GM12878 (cell line): ENCODE data around the gene EIF5A. TPM values are rescaled to one million over a fixed set of nuclear protein-coding genes. Genes with fewer than 3 reads are reported as not detected.

ENCODE experiments used
- ATAC-seq: fragments of 200-7000 bp; cut with Tn5 transposase; 3 replicates; pipeline ENCODE4 v1.9.1; 2020; ENCODE audit warnings: mild to moderate bottlenecking, moderate library complexity
- BruUV-seq: library from RNA; stranded (reverse); fragments of 400-500 nt; replicated peaks from 2 replicates; lab custom pipeline; 2021; lab: Mats Ljungman, UMichigan
- CTCF ChIA-PET: fragments of 300-600 bp; sonication (Branson Sonifier 250); formaldehyde crosslinking; extraction: SDS; loops from one replicate; lab custom pipeline; 2021; ENCODE audit warnings: inconsistent platforms; lab: Yijun Ruan, JAX
- POLR2A ChIA-PET: fragments of 350-600 bp; formaldehyde crosslinking; extraction: SDS; loops from one replicate; lab custom pipeline; 2021; ENCODE audit warnings: inconsistent platforms; lab: Charles Lee
- RAD21 ChIA-PET: fragments of 300-600 bp; sonication (Branson Sonifier 250); formaldehyde crosslinking; loops from one replicate; lab custom pipeline; 2023; ENCODE audit warnings: antibody characterized with exemption; ENCODE audit not compliant: unreplicated experiment; lab: Charles Lee
- SMC1A ChIA-PET: fragments of 300-600 bp; sonication (Branson Sonifier 250); formaldehyde crosslinking; loops from one replicate; lab custom pipeline; 2023; ENCODE audit not compliant: unreplicated experiment, uncharacterized antibody; lab: Charles Lee
- DNase-seq: peaks from one replicate; pipeline ENCODE4 v3.0.0-alpha.2; 2011; ENCODE audit warnings: low read depth, low spot score
- FAIRE-seq: peaks from 3 replicates; lab custom pipeline; 2011; peaks lifted over from hg19 to GRCh38; lab: Jason Lieb, UNC
- H2AFZ ChIP-seq: 2 replicates; pipeline ENCODE4 v1.6.0; 2011; ENCODE audit warnings: low read depth, low read length, control low read depth; ENCODE audit not compliant: control insufficient read depth
- H3K27ac ChIP-seq: 2 replicates; pipeline ENCODE4 v1.5.1; 2011; ENCODE audit warnings: control low read depth; ENCODE audit not compliant: control insufficient read depth, insufficient read depth
- H3K27me3 ChIP-seq, 2 experiments: replicated peaks in 1 of 2; 2 replicates each; pipeline versions ENCODE4 v1.6.0 to v1.6.1; 2011; ENCODE audit warnings: low read length in 1 of 2; ENCODE audit not compliant: control insufficient read depth in 2 of 2, insufficient read depth in 2 of 2
- H3K36me3 ChIP-seq, 2 experiments: 2 replicates each; pipeline ENCODE4 v1.5.1; 2011; ENCODE audit warnings: low read length in 1 of 2; ENCODE audit not compliant: control insufficient read depth in 2 of 2, insufficient read depth in 2 of 2
- H3K4me1 ChIP-seq: 2 replicates; pipeline ENCODE4 v1.6.1; 2011; ENCODE audit warnings: mild to moderate bottlenecking, low read length, moderate library complexity, mixed read lengths; ENCODE audit not compliant: control insufficient read depth, insufficient read depth
- H3K4me2 ChIP-seq: 2 replicates; pipeline ENCODE4 v1.6.0; 2011; ENCODE audit warnings: control low read depth; ENCODE audit not compliant: control insufficient read depth, insufficient read depth
- H3K4me3 ChIP-seq: fragments of 200-600 bp; sonication (generic); 2 replicates; pipeline ENCODE4 v1.5.1; 2016
- H3K79me2 ChIP-seq: 2 replicates; pipeline ENCODE4 v1.6.0; 2011; ENCODE audit warnings: low read length; ENCODE audit not compliant: control insufficient read depth, insufficient read depth
- H3K9ac ChIP-seq: 2 replicates; pipeline ENCODE4 v1.8.0; 2011; ENCODE audit warnings: low read length, control low read depth, mixed read lengths; ENCODE audit not compliant: control insufficient read depth, insufficient read depth
- H3K9me3 ChIP-seq: replicated peaks from 3 replicates; pipeline ENCODE4 v1.5.1; 2011; ENCODE audit warnings: mild to moderate bottlenecking, low read length; ENCODE audit not compliant: control insufficient read depth, insufficient read depth
- H4K20me1 ChIP-seq: 2 replicates; pipeline ENCODE4 v1.6.0; 2011; ENCODE audit not compliant: control insufficient read depth, insufficient read depth
- MXI1 ChIP-seq: fragments of 150-350 bp; IDR thresholded peaks from 2 replicates; pipeline ENCODE4 v1.6.1; 2011; ENCODE audit warnings: low read depth, mild to moderate bottlenecking, inconsistent platforms, low read length, improper control_type of control experiment
- POLR2A ChIP-seq: IDR thresholded peaks from 2 replicates; pipeline ENCODE4 v1.6.1; 2011; ENCODE audit warnings: low read depth, mild to moderate bottlenecking, low read length
- SUPT20H ChIP-seq: IDR thresholded peaks from 2 replicates; pipeline ENCODE4 v1.6.1; 2011; ENCODE audit warnings: low read depth, mild to moderate bottlenecking, low read length, moderate library complexity, borderline replicate concordance; ENCODE audit not compliant: control insufficient read depth
- ZNF207 ChIP-seq: fragments of 450-650 bp; IDR thresholded peaks from 2 replicates; pipeline ENCODE4 v1.6.1; 2014; ENCODE audit warnings: antibody characterized with exemption, mild to moderate bottlenecking, borderline replicate concordance
- WGBS: methylation state at CpG from one replicate; pipeline ENCODE4 v1.1.6; 2016; ENCODE audit warnings: low lambda C conversion rate; ENCODE audit not compliant: insufficient replicate concordance, insufficient coverage; ENCODE audit errors: missing lambda C conversion rate; 5-methylcytosine and 5-hydroxymethylcytosine counted together
- in situ Hi-C: fragments of 300-500 bp; cut with MboI; formaldehyde crosslinking; loops from 9 replicates; pipeline ENCODE4 v1.14.3; 2018; ENCODE audit warnings: mixed read lengths
- intact Hi-C: fragments of 100-400 bp; cut with micrococcal nuclease; formaldehyde crosslinking; loops from one replicate; pipeline ENCODE4 v1.14.2; 2022; ENCODE audit not compliant: unreplicated experiment
- polyA plus RNA-seq, 11 experiments: library from polyadenylated mRNA; depleted of rRNA in 4 of 11; unstranded in 6 of 11; stranded (reverse) in 5 of 11; fragments of >200 nt; fragmentation: Nextera tagmentation in 4 of 11; fragmentation: Illumina TruSeq in 1 of 11; extraction: Ambion mirVana in 4 of 11; extraction: Trizol in 1 of 11; gene quantifications; 1 replicate in 1 of 11; 2 replicates in 10 of 11; pipeline versions ENCODE4 v1.2.1 to v1.2.3, GENCODE V29; 2011 to 2016; ENCODE audit warnings: inconsistent platforms in 2 of 11, missing spikeins in 2 of 11, low read depth in 1 of 11
- total RNA-seq, 4 experiments: library from RNA; depleted of rRNA in 3 of 4; stranded (reverse); fragments of >200 nt in 3 of 4; fragmentation: Illumina TruSeq in 1 of 4; extraction: Trizol in 1 of 4; gene quantifications; 2 replicates each; pipeline versions ENCODE4 v1.2.1 to v1.2.3, GENCODE V29; 2013 to 2021
- TF ChIP-seq, protein P1 (sequence below): fragments of 450-650 bp; IDR thresholded peaks from 2 replicates; pipeline ENCODE4 v1.6.1; 2017; ENCODE audit warnings: mild to moderate bottlenecking, moderate library complexity
- TF ChIP-seq, protein P2 (sequence below): IDR thresholded peaks from 2 replicates; pipeline ENCODE4 v1.6.1; 2012; ENCODE audit warnings: mild to moderate bottlenecking, low read depth, low read length

Gene EIF5A
- total and polyA plus RNA-seq, 10 of the 15 experiments (the other 5 are each of a cell fraction or from before 2014, with no cell fraction given) = 26.5 to 1,792 (median 944) TPM

DNA sequence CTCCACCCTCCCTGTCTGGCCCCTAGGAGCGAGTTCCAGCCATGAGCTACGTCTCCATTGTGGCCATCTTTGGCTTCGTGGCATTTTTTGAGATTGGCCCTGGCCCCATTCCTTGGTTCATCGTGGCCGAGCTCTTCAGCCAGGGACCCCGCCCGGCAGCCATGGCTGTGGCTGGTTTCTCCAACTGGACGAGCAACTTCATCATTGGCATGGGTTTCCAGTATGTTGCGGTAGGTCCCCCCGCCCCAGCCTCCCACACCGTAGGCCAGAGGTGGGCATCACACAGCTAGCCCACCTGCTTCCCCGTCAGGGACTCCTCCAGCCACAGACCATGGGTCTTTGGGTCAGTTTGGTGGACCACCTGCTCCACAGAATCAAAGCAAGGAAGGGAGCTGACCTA is 21.7 kb upstream of the EIF5A start:
- SMC1A ChIA-PET = interaction anchor here (0.6 to 2.0 kb wide), 2 partner anchors 11 to 19 kb away, joined by 3 to 12 read pairs; no protein-coding TSS in a partner anchor
- in situ Hi-C loops = no loop called here

DNA sequence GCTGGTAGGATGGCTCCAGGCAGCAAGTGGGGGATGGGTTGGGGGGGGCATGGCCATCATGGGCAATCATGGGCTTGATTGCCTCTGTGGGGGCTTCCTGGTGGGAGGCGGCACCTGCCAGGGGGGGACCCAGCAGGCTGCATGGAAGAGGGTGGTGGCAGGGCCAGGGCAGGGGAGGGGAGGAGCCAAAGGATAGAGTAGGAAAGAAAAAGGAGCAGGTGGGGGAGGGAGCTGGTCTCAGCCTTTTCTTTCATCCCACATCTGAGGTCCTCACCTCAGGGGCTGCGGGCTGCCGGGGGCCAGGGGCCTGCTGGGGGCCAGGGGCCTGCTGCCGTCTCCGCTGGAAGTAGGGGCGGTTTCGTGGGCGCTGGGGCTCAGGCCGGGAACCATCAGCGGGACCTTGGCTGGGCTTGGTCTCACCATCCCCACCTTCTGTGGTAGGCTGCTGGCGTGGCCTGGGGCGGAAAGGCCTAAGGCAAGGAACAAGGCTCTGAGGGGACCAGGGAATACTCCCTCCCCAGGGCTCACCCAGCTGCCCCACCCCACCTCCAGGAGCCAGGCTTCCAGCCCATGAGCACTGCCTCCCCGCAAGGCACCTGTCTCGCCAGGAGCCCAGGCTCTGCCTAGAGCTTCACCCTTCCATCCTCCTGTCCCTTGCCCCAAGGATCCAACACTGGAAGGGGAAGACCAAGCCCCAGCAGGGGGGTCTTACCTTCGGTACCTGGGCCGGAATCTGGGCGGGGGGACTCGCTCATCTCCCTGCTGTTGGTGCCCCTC is 18.0 kb upstream of the EIF5A start:
- Histone ChIP-seq H2AFZ (no peak overlapping the region), H3K27me3 (peaks cover 3 to 6% of the 10 kb centered on the region in 2 experiments), H3K9ac (no peak overlapping the region), H3K36me3 (no peaks in the 10 kb centered on the region), H3K4me2 (no peak overlapping the region), H3K4me1 (no peaks in the 10 kb centered on the region), H3K4me3 (no peak overlapping the region), H3K27ac (no peak overlapping the region), H3K79me2 (no peaks in the 10 kb centered on the region), H4K20me1 (no peaks in the 10 kb centered on the region; the same call in 1 of the 2 replicates), H3K9me3 (no peaks in the 10 kb centered on the region)
- ChIA-PET RAD21 (interaction anchor here (0.6 kb wide), 1 partner anchor 226 kb away, joined by 3 read pairs; no protein-coding TSS in a partner anchor), CTCF (interaction anchor here (1.1 to 1.5 kb wide), 2 partner anchors 9 to 23 kb away, joined by 3 to 6 read pairs; no protein-coding TSS in a partner anchor), POLR2A (interaction anchor here (1.2 kb wide), 1 partner anchor 14 kb away, joined by 9 read pairs; no protein-coding TSS in a partner anchor), SMC1A (no interaction called here)
- DNase-seq = no peak
- no peak for ATAC-seq
- intact Hi-C loops = no loop called here
- FAIRE-seq = no peak
- in situ Hi-C loops = no loop called here
- BruUV-seq = no TSS peak
- WGBS = 40% methylated on average over 18 of the region's 18 CpGs
- TF ChIP-seq ZNF207 (no peak), SUPT20H (no peak)
- TF ChIP-seq, protein P1, sequence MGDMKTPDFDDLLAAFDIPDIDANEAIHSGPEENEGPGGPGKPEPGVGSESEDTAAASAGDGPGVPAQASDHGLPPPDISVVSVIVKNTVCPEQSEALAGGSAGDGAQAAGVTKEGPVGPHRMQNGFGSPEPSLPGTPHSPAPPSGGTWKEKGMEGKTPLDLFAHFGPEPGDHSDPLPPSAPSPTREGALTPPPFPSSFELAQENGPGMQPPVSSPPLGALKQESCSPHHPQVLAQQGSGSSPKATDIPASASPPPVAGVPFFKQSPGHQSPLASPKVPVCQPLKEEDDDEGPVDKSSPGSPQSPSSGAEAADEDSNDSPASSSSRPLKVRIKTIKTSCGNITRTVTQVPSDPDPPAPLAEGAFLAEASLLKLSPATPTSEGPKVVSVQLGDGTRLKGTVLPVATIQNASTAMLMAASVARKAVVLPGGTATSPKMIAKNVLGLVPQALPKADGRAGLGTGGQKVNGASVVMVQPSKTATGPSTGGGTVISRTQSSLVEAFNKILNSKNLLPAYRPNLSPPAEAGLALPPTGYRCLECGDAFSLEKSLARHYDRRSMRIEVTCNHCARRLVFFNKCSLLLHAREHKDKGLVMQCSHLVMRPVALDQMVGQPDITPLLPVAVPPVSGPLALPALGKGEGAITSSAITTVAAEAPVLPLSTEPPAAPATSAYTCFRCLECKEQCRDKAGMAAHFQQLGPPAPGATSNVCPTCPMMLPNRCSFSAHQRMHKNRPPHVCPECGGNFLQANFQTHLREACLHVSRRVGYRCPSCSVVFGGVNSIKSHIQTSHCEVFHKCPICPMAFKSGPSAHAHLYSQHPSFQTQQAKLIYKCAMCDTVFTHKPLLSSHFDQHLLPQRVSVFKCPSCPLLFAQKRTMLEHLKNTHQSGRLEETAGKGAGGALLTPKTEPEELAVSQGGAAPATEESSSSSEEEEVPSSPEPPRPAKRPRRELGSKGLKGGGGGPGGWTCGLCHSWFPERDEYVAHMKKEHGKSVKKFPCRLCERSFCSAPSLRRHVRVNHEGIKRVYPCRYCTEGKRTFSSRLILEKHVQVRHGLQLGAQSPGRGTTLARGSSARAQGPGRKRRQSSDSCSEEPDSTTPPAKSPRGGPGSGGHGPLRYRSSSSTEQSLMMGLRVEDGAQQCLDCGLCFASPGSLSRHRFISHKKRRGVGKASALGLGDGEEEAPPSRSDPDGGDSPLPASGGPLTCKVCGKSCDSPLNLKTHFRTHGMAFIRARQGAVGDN = no peak
- TF ChIP-seq, protein P2, sequence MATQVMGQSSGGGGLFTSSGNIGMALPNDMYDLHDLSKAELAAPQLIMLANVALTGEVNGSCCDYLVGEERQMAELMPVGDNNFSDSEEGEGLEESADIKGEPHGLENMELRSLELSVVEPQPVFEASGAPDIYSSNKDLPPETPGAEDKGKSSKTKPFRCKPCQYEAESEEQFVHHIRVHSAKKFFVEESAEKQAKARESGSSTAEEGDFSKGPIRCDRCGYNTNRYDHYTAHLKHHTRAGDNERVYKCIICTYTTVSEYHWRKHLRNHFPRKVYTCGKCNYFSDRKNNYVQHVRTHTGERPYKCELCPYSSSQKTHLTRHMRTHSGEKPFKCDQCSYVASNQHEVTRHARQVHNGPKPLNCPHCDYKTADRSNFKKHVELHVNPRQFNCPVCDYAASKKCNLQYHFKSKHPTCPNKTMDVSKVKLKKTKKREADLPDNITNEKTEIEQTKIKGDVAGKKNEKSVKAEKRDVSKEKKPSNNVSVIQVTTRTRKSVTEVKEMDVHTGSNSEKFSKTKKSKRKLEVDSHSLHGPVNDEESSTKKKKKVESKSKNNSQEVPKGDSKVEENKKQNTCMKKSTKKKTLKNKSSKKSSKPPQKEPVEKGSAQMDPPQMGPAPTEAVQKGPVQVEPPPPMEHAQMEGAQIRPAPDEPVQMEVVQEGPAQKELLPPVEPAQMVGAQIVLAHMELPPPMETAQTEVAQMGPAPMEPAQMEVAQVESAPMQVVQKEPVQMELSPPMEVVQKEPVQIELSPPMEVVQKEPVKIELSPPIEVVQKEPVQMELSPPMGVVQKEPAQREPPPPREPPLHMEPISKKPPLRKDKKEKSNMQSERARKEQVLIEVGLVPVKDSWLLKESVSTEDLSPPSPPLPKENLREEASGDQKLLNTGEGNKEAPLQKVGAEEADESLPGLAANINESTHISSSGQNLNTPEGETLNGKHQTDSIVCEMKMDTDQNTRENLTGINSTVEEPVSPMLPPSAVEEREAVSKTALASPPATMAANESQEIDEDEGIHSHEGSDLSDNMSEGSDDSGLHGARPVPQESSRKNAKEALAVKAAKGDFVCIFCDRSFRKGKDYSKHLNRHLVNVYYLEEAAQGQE = no peak

More for the DNA sequence above, 21.7 kb upstream of the EIF5A start:
- H3K4me3 ChIP-seq = no peak overlapping the region
- no peak for TF ChIP-seq POLR2A
- TF ChIP-seq MXI1 = no peak
- DNase-seq = no peak
- POLR2A ChIA-PET = no interaction called here
- no peak overlapping the region for H3K4me2 ChIP-seq
- intact Hi-C loops = no loop called here
- no peak for ATAC-seq
- no peak overlapping the region for H3K9ac ChIP-seq
- peaks cover 0 to 1% of the 10 kb centered on the region in 2 experiments; a peak in 3 of 4 replicates for H3K27me3 ChIP-seq
- RAD21 ChIA-PET = interaction anchor here (1.7 kb wide), 1 partner anchor 10 kb away, joined by 10 read pairs; no protein-coding TSS in a partner anchor
- no TSS peak for BruUV-seq
- H2AFZ ChIP-seq = no peak overlapping the region
- H3K79me2 ChIP-seq = no peaks in the 10 kb centered on the region
- H3K9me3 ChIP-seq = no peaks in the 10 kb centered on the region
- no peak for FAIRE-seq
- no peaks in the 10 kb centered on the region for H3K36me3 ChIP-seq
- WGBS = 40% methylated on average over 12 of the region's 12 CpGs
- no peak overlapping the region for H3K27ac ChIP-seq
- no peaks in the 10 kb centered on the region; the same call in none of the 2 replicates for H4K20me1 ChIP-seq
- CTCF ChIA-PET = interaction anchor here (1.0 to 10.3 kb wide), 2 partner anchors 12 to 51 kb away, joined by 3 to 102 read pairs; no protein-coding TSS in a partner anchor
- H3K4me1 ChIP-seq = peaks cover 8% of the 10 kb centered on the region
